Cerebellar cortex (tissue), 1 donor: ENCODE data around the gene NUP85.
"Not testable (repeated sequence)": the region's sequence is repeated elsewhere in the genome, so short reads cannot be mapped to it uniquely, and the experiment has no call there.

Source experiments
- DNase-seq: peaks from one replicate; pipeline ENCODE4 v3.0.0-alpha.2; 2015; ENCODE audit warnings: low spot score

NUP85 gene, protein sequence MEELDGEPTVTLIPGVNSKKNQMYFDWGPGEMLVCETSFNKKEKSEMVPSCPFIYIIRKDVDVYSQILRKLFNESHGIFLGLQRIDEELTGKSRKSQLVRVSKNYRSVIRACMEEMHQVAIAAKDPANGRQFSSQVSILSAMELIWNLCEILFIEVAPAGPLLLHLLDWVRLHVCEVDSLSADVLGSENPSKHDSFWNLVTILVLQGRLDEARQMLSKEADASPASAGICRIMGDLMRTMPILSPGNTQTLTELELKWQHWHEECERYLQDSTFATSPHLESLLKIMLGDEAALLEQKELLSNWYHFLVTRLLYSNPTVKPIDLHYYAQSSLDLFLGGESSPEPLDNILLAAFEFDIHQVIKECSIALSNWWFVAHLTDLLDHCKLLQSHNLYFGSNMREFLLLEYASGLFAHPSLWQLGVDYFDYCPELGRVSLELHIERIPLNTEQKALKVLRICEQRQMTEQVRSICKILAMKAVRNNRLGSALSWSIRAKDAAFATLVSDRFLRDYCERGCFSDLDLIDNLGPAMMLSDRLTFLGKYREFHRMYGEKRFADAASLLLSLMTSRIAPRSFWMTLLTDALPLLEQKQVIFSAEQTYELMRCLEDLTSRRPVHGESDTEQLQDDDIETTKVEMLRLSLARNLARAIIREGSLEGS

GRCh38 chr17:75205037-75205792, at the start of gene NUP85:
TSS of gene NUP85 (plus strand) at chr17:75205679. CDS start at chr17:75205762, 83 bp downstream.
- DNase-seq = peak; percentile 95

DNA sequence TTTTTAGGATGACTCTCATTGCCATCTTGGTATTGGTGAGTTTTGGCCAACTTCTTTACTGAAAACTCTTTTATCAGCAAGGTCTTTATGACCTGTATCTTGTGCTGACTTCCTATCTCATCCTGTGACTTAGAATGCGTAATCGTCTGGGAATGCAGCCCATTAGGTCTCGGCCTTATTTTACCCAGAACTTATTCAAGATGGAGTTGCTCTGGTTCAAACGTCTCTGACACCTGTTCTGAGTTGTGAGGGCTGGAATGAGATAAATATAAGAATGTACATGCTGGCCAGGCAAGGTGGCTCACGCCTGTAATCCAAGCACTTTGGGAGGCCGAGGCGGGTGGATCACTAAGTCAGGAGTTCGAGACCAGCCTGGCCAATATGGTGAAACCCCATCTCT, 47.0 kb upstream of the NUP85 start:
- not testable (repeated sequence) for DNase-seq

- no peak for DNase-seq
These were observed 46.1 kb upstream of the NUP85 start for GRCh38 chr17:75159196-75160031.

DNA sequence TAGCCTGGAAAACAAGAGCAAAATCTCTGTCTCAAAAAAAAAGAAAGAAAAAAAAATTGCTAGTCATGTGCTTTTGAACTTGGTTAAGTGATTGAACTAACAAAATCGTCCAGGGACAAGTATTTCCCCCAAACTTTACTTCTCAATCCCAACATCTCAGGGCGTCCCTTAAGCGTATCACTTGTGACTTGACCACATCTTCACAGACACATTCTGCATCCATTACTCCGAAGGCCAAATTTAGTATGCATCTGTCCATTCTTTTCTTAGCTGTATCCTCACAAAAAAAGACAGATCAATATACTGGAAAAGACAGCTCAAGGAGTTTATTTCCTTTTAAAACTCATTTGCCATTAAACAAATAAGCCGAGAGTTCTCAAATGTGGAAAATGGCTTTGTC, 45.3 kb upstream of the NUP85 start:
- no peak for DNase-seq

GRCh38 chr17:75163074-75163473, 42.4 kb upstream of the NUP85 start:
- DNase-seq = no peak

DNA sequence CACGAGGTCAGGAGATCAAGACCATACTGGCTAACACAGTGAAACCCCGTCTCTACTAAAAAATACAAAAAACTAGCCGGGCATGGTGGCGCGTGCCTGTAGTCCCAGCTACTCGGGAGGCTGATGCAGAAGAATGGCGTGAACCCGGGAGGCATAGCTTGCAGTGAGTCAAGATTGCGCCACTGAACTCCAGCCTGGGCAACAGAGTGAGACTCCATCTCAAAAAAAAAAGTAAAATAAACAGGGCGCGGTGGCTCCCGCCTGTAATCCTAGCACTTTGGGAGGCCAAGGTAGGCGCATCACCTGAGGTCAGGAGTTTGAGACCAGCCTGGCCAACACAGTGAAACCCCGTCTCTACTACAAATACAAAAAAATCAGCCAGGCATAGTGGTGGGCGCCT, 40.9 kb upstream of the NUP85 start:
- not testable (repeated sequence) for DNase-seq

- DNase-seq = no peak
These were observed 36.5 kb upstream of the NUP85 start for GRCh38 chr17:75168998-75169397.

DNA sequence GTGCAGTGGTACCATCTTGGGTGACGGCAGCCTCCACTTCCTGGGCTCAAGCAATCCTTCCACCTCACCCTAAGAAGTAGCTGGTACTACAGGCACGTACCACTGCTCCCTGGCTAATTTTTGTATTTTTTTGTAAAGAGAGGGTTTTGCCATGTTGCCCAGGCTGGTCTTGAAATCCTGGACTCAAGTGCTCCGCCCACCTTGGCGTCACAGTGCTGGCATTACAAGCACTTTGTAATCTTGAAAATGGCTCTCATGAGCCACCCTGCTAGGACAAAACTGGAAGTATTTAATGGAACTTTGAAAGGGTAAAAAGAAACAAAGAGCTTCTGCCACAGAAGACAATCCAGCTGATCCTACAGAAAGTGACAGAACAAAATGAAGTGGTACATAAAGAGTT, 32.0 kb upstream of the NUP85 start:
- DNase-seq = no peak

- no peak for DNase-seq
These were observed 30.5 kb upstream of the NUP85 start for GRCh38 chr17:75174996-75175395.

- DNase-seq = no peak
These were observed 28.9 kb upstream of the NUP85 start for GRCh38 chr17:75176625-75177024.

DNA sequence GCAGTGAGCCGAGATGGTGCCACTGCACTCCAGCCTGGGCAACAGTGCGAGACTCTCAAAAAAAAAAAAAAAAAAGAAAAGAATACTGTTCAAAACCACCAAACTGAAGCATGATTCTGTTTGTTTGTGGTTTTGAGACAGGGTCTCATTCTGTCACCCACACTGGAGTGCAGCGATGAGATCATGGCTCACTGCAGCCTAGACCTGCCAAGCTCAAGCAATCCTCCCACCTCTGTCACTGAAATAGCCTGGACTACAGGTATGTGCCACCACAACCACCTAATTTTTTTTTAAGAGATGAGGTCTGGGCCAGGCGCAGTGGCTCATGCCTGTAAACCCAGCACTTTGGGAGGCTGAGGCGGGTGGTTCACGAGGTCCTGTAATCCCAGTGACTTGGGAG, 27.0 kb upstream of the NUP85 start:
- DNase-seq = no peak

GRCh38 chr17:75181110-75181509, 24.4 kb upstream of the NUP85 start:
- DNase-seq = no peak

- no peak for DNase-seq
These were observed 23.7 kb upstream of the NUP85 start for GRCh38 chr17:75181608-75182318.

DNA sequence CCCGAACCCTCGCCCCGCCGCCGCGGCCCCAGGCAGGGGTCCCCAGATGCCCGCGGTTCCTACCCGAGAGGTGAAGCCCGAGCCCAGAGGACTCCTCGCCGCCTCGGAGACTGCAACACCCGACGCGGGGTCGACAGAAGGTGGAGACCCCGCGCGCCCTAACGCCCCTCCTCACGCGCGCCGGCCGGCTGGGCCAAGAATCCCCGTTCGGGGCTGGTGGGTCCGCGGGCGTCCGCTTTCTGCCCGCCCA, 23.2 kb upstream of the NUP85 start:
- DNase-seq = no peak

DNA sequence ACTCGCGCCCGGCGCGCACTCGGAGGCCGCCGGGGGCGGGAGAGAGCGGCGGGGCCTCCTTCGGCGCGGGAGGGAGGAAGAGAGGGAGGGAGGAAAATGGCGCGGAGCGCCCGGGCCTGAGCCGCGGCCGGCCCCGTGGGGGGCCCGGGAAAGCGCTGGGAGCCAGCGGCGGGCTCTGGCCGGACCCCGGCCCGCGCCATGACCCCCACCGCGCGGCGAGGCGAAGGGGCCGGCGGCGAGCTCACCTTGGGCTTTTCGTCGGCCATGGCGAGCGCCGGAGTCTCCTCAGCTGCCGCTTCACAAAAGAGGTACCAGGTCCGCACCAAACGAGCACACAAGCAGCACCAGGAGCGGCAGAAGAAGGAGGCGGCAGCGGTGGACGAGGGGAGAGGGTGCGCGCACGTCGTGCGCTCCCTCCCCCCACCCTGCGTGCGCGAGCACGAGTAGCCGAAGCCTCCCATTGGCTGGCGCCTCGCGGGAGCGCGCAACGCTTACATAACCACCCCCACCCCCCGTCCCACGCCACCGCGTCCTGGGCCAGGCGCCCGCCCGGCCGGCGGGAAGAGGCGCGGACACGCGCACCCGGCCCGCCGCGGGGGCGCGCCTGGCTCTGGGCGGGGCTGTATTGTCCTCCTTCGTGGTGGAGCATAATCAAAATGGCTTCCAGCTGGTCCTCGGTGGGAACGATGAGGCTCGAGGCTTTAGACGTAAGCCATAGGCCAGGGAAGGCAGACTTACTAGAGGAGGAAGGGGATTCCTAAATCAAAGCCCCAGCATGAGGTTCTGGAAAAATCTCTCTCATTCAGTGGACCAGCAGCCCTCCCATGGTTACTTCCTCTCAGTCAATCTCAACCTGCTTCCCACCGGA, 22.7 kb upstream of the NUP85 start, which contains the start of gene SUMO2:
SUMO2 (minus strand) TSS at position 391 of the 868 bp plus-strand sequence; CDS start at position 266, 125 bp downstream.
- DNase-seq = peak; percentile 86

DNA sequence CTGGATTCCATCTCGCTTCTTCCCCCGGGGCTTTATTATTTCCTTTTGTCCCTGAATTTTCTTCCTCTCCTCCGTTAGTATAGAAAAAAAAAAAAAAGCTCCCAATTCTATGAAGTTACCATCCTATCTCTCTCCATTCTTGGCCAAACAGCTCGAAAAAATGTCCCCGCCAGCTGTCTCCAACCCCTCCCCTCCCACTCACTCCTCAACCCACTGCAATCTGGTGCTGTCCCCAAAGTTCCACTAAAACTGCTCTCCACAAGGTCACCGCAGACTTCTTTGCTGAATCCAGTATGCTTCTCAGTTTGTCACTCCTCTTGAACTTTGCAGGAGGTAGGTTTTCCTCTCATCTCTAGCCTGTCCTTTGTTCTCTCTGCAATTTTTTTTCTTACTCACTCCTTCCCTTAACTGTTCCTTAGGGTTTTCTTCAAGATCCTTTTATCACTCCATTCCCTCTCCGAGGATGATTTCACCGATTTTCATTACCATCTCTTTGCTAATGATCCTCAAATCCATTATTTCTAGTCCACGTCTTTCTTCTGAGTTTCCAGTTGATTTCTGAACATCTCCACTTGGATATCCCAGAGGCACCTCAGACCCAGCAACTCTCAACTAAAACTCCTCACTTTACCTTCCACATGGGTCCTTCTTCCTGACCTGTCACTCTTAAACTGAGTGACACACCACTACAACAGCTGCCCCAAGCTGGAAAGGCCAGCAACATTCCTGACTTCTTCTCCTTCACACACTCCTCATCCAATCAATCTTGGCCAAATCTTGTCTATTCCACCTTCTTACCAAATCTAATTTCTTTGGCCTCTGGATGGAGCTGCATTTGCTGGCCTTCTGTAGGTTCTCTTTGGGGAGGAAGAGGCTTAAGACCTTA, 21.2 kb upstream of the NUP85 start:
- DNase-seq = no peak

DNA sequence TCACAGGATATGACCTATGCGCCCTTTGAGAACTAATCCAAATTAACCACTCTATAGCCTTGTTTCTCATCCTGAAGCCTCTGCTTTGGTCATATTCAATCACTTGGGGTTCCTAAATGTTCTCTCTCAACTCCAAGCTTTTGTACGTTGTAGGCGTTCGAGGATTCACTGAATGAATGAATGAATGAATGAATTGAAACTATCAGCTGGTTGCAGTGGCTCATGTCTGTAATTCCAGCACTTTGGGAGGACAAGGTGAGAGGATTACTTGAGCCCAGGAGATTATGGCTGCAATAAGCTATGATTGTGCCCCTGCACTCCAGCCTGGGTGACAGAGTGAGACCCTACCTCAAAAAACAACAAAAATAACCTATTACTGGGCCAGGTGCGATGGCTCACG, 16.9 kb upstream of the NUP85 start:
- DNase-seq = no peak

DNA sequence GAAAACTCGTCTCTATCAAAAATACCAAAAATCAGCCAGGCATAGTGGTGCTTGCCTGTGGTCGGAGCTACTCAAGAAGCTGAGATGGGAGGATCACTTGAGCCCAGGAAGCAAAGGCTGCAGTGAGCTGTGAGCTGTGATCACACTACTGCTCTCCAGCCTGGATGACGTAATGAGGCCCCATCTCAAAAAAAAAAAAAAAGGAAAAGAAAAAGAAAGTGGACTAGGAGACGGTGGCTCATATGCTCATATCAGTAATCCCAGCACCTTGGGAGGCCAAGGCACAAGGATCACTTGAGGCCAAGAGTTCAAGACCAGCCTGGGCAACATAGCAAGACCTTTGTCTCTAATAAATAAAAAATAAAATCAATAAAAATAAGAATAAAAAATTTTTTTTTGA, 13.9 kb upstream of the NUP85 start:
- no peak for DNase-seq

- DNase-seq = no peak
These were observed 10.6 kb upstream of the NUP85 start for GRCh38 chr17:75194879-75195278.
